ENCODE measurements around the gene POLE3. TPM values are rescaled to one million over a fixed set of nuclear protein-coding genes. Genes with fewer than 3 reads are reported as not detected.

Gene POLE3
- total RNA-seq, 1 donor from 2014 or later = 17.4 TPM

GRCh38 chr9:113361304-113362018, 49.0 kb downstream of the POLE3 start:
- Histone ChIP-seq H3K9me3 (no peaks in the 10 kb centered on the region), H3K27me3 (no peaks in the 10 kb centered on the region), H3K4me3 (no peak overlapping the region), H3K4me1 (no peaks in the 10 kb centered on the region), H3K36me3 (no peaks in the 10 kb centered on the region), H3K27ac (no peak overlapping the region)
- intact Hi-C loops (cut with DNase I) = no loop called here
- no peak for DNase-seq (ENCODE audit: extremely low spot score in 2 of 2)
- TF ChIP-seq POLR2AphosphoS5 (IDR thresholded peaks at IDR 0.05; ENCODE audit: insufficient read depth in 1 of 2, low read depth in 1 of 2) (no peak), POLR2A (IDR thresholded peaks at IDR 0.05) (no peak), CTCF (IDR thresholded peaks at IDR 0.05) (no peak)

- intact Hi-C loops (cut with DNase I) = no loop called here
- DNase-seq (ENCODE audit: extremely low spot score in 2 of 2) = no peak
- Histone ChIP-seq H3K4me1 (no peaks in the 10 kb centered on the region), H3K27ac (no peak overlapping the region), H3K9me3 (no peaks in the 10 kb centered on the region), H3K27me3 (no peaks in the 10 kb centered on the region), H3K4me3 (no peak overlapping the region), H3K36me3 (no peaks in the 10 kb centered on the region)
- TF ChIP-seq POLR2AphosphoS5 (IDR thresholded peaks at IDR 0.05; ENCODE audit: insufficient read depth in 1 of 2, low read depth in 1 of 2) (no peak), CTCF (IDR thresholded peaks at IDR 0.05) (no peak), POLR2A (IDR thresholded peaks at IDR 0.05) (no peak)
Observed at GRCh38 chr9:113360242-113360842, 50.1 kb downstream of the POLE3 start.

- Histone ChIP-seq H3K4me3 (no peak overlapping the region), H3K4me1 (no peaks in the 10 kb centered on the region), H3K36me3 (no peaks in the 10 kb centered on the region), H3K27ac (no peak overlapping the region), H3K27me3 (no peaks in the 10 kb centered on the region), H3K9me3 (no peaks in the 10 kb centered on the region)
- intact Hi-C loops (cut with DNase I) = no loop called here
- TF ChIP-seq CTCF (IDR thresholded peaks at IDR 0.05) (no peak), POLR2AphosphoS5 (IDR thresholded peaks at IDR 0.05; ENCODE audit: insufficient read depth in 1 of 2, low read depth in 1 of 2) (no peak), POLR2A (IDR thresholded peaks at IDR 0.05) (no peak)
- DNase-seq (ENCODE audit: extremely low spot score in 2 of 2) = no peak
Observed at GRCh38 chr9:113359385-113359784, 51.1 kb downstream of the POLE3 start.

Other genes starting within 250 kb of the POLE3 start
- 28.7 TPM for gene FKBP15, start 189.4 kb downstream of the POLE3 start, total RNA-seq
- 9.3 TPM for gene SLC31A1, start 189.1 kb downstream of the POLE3 start, total RNA-seq
- gene CDC26, start 135.1 kb downstream of the POLE3 start, total RNA-seq = 25.3 TPM
- 11.8 TPM for gene PRPF4, start 135.0 kb downstream of the POLE3 start, total RNA-seq
- gene RNF183, start 107.3 kb downstream of the POLE3 start, total RNA-seq = not detected
- gene WDR31, start 70.4 kb downstream of the POLE3 start, total RNA-seq = 2.0 TPM
- gene BSPRY, start 61.1 kb downstream of the POLE3 start, total RNA-seq = 3.9 TPM
- 31.7 TPM for gene HDHD3, start 33.7 kb downstream of the POLE3 start, total RNA-seq
- 29.5 TPM for gene ALAD, start 9.4 kb downstream of the POLE3 start, total RNA-seq
- gene C9orf43, start 72 bp upstream of the POLE3 start, total RNA-seq = not detected
- 27.0 TPM for gene RGS3, start 53.1 kb upstream of the POLE3 start, total RNA-seq

Measured in vagina (tissue), 2 donors.